Measurements from ENCODE around the gene EXOC3L4.

EXOC3L4 gene

GRCh38 chr14:103097244-103097993 is 2.9 kb downstream of the EXOC3L4 start:
- no peak overlapping the region for H3K4me3 Mint-ChIP-seq
- H3K36me3 Mint-ChIP-seq: no peaks in the 10 kb centered on the region
- H3K9me3 Mint-ChIP-seq: no peaks in the 10 kb centered on the region
- peaks cover 9% of the 10 kb centered on the region for H3K27me3 Mint-ChIP-seq
- no peak overlapping the region for H3K27ac Mint-ChIP-seq
- no peaks in the 10 kb centered on the region for H3K4me1 Mint-ChIP-seq

- Mint-ChIP-seq H3K27me3 (peaks cover 9% of the 10 kb centered on the region), H3K4me3 (no peak overlapping the region), H3K4me1 (no peaks in the 10 kb centered on the region), H3K9me3 (no peaks in the 10 kb centered on the region), H3K36me3 (no peaks in the 10 kb centered on the region), H3K27ac (no peak overlapping the region)
Observed at GRCh38 chr14:103097994-103098957, 3.8 kb downstream of the EXOC3L4 start.

- Mint-ChIP-seq H3K27ac (no peak overlapping the region), H3K27me3 (peaks cover 12% of the 10 kb centered on the region), H3K9me3 (no peaks in the 10 kb centered on the region), H3K4me1 (no peaks in the 10 kb centered on the region), H3K36me3 (no peaks in the 10 kb centered on the region), H3K4me3 (no peak overlapping the region)
Observed at GRCh38 chr14:103099081-103099732, 4.7 kb downstream of the EXOC3L4 start.

- Mint-ChIP-seq H3K27ac (no peak overlapping the region), H3K4me3 (no peak overlapping the region), H3K27me3 (peaks cover 12% of the 10 kb centered on the region), H3K9me3 (no peaks in the 10 kb centered on the region), H3K36me3 (no peaks in the 10 kb centered on the region), H3K4me1 (peaks cover under 1% of the 10 kb centered on the region)
Observed at GRCh38 chr14:103099733-103100280, 5.3 kb downstream of the EXOC3L4 start.

GRCh38 chr14:103100281-103101121 is 6.0 kb downstream of the EXOC3L4 start:
- Mint-ChIP-seq H3K4me3 (no peak overlapping the region), H3K36me3 (no peaks in the 10 kb centered on the region), H3K4me1 (peaks cover 5% of the 10 kb centered on the region), H3K9me3 (no peaks in the 10 kb centered on the region), H3K27ac (no peak overlapping the region), H3K27me3 (peaks cover 17% of the 10 kb centered on the region)

- H3K36me3 Mint-ChIP-seq: no peaks in the 10 kb centered on the region
- H3K27me3 Mint-ChIP-seq: peaks cover 19% of the 10 kb centered on the region
- H3K4me1 Mint-ChIP-seq: peaks cover 5% of the 10 kb centered on the region
- no peaks in the 10 kb centered on the region for H3K9me3 Mint-ChIP-seq
- H3K4me3 Mint-ChIP-seq: no peak overlapping the region
- H3K27ac Mint-ChIP-seq: no peak overlapping the region
Observed at GRCh38 chr14:103101257-103101962, 6.9 kb downstream of the EXOC3L4 start.

- no peaks in the 10 kb centered on the region for H3K36me3 Mint-ChIP-seq
- no peaks in the 10 kb centered on the region for H3K9me3 Mint-ChIP-seq
- no peak overlapping the region for H3K27ac Mint-ChIP-seq
- peaks cover 19% of the 10 kb centered on the region for H3K27me3 Mint-ChIP-seq
- no peak overlapping the region for H3K4me3 Mint-ChIP-seq
- peaks cover 5% of the 10 kb centered on the region for H3K4me1 Mint-ChIP-seq
Observed at GRCh38 chr14:103101963-103102688, 7.6 kb downstream of the EXOC3L4 start.

- peaks cover 17% of the 10 kb centered on the region for H3K27me3 Mint-ChIP-seq
- H3K27ac Mint-ChIP-seq: no peak overlapping the region
- H3K4me3 Mint-ChIP-seq: no peak overlapping the region
- peaks cover 5% of the 10 kb centered on the region for H3K4me1 Mint-ChIP-seq
- no peaks in the 10 kb centered on the region for H3K9me3 Mint-ChIP-seq
- no peaks in the 10 kb centered on the region for H3K36me3 Mint-ChIP-seq
Observed at GRCh38 chr14:103102689-103103260, 8.2 kb downstream of the EXOC3L4 start.

- no peaks in the 10 kb centered on the region for H3K9me3 Mint-ChIP-seq
- H3K4me3 Mint-ChIP-seq: peak overlapping the region; percentile 36
- H3K27me3 Mint-ChIP-seq: peaks cover 17% of the 10 kb centered on the region
- no peak overlapping the region for H3K27ac Mint-ChIP-seq
- peaks cover 5% of the 10 kb centered on the region for H3K4me1 Mint-ChIP-seq
- H3K36me3 Mint-ChIP-seq: no peaks in the 10 kb centered on the region
Observed at GRCh38 chr14:103103461-103104388, 9.2 kb downstream of the EXOC3L4 start.

GRCh38 chr14:103104389-103104653 is 9.8 kb downstream of the EXOC3L4 start:
- peaks cover 17% of the 10 kb centered on the region for H3K27me3 Mint-ChIP-seq

GRCh38 chr14:103104654-103105452 is 10.3 kb downstream of the EXOC3L4 start:
- Mint-ChIP-seq H3K4me3 (no peak overlapping the region), H3K27ac (peak overlapping the region; percentile 37), H3K27me3 (peaks cover 17% of the 10 kb centered on the region), H3K4me1 (peaks cover 5% of the 10 kb centered on the region), H3K36me3 (no peaks in the 10 kb centered on the region), H3K9me3 (no peaks in the 10 kb centered on the region)

More at GRCh38 chr14:103104389-103104653, 9.8 kb downstream of the EXOC3L4 start:
- H3K9me3 Mint-ChIP-seq: no peaks in the 10 kb centered on the region
- peaks cover 5% of the 10 kb centered on the region for H3K4me1 Mint-ChIP-seq
- H3K36me3 Mint-ChIP-seq: no peaks in the 10 kb centered on the region
- H3K4me3 Mint-ChIP-seq: no peak overlapping the region
- H3K27ac Mint-ChIP-seq: no peak overlapping the region

- Mint-ChIP-seq H3K4me1 (peaks cover 5% of the 10 kb centered on the region), H3K27ac (no peak overlapping the region), H3K9me3 (no peaks in the 10 kb centered on the region), H3K4me3 (no peak overlapping the region), H3K36me3 (no peaks in the 10 kb centered on the region), H3K27me3 (peaks cover 18% of the 10 kb centered on the region)
Observed at GRCh38 chr14:103105580-103106150, 11.1 kb downstream of the EXOC3L4 start.

Data from activated naive CD4-positive, alpha-beta T cell treated with anti-CD3 and anti-CD28 coated beads, Interleukin-2, amount 50 U/mL, for 24 hours (primary cell).